Mammary epithelial cell (primary cell): ENCODE measurements around the gene HIP1.
"Not testable (repeated sequence)": the region's sequence is repeated elsewhere in the genome, so short reads cannot be mapped to it uniquely, and the experiment has no call there.

ENCODE experiments used
- EZH2 ChIP-seq: IDR thresholded peaks from 2 replicates; pipeline ENCODE4 v1.6.1; 2012; ENCODE audit warnings: low read length, inconsistent platforms, borderline replicate concordance
- TF ChIP-seq, protein P1 (sequence below), 2 donors: IDR thresholded peaks in 1 of 2; conservative IDR thresholded peaks in 1 of 2; 2 replicates each; pipeline ENCODE4 v1.5.1; 2011 to 2012; ENCODE audit warnings: inconsistent platforms in 2 of 2, low read length in 2 of 2, mild to moderate bottlenecking in 2 of 2, control low read depth in 1 of 2, low read depth in 1 of 2; ENCODE audit not compliant: insufficient read depth in 1 of 2; ENCODE audit errors: extremely low read depth in 1 of 2

DNA sequence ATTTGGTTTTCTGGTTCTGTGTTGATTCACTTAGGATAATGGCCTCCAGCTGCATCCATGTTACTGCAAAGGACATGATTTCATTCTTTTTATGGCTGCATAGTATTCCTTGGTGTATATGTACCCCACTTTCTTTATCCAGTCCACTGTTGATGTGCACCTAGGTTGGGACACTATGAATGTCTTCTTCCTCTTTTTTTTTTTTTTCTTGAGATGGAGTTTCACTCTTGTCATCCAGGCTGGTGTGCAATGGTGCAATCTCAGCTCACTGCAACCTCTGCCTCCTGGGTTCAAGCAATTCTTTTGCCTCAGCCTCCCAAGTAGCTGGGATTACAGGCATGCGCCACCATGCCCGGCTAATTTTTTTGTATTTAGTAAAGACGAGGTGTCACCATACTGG lies 23.1 kb upstream of the HIP1 start:
- TF ChIP-seq EZH2, result not testable (repeated sequence)
- TF ChIP-seq, protein P1, sequence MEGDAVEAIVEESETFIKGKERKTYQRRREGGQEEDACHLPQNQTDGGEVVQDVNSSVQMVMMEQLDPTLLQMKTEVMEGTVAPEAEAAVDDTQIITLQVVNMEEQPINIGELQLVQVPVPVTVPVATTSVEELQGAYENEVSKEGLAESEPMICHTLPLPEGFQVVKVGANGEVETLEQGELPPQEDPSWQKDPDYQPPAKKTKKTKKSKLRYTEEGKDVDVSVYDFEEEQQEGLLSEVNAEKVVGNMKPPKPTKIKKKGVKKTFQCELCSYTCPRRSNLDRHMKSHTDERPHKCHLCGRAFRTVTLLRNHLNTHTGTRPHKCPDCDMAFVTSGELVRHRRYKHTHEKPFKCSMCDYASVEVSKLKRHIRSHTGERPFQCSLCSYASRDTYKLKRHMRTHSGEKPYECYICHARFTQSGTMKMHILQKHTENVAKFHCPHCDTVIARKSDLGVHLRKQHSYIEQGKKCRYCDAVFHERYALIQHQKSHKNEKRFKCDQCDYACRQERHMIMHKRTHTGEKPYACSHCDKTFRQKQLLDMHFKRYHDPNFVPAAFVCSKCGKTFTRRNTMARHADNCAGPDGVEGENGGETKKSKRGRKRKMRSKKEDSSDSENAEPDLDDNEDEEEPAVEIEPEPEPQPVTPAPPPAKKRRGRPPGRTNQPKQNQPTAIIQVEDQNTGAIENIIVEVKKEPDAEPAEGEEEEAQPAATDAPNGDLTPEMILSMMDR (conservative IDR thresholded peaks at IDR 0.05 in 1 of 2, IDR thresholded peaks at IDR 0.05 in 1 of 2; ENCODE audit: extremely low read depth in 1 of 2, insufficient read depth in 1 of 2, low read depth in 1 of 2, low read length in 2 of 2), result not testable (repeated sequence)
